Measurements from ENCODE around the gene RBMS1. TPM values are rescaled to one million over a fixed set of nuclear protein-coding genes. Genes with fewer than 3 reads are reported as not detected.

RBMS1 gene
- total RNA-seq, 4 donors from 2014 or later, result 13.0 to 24.5 (median 14.1) TPM

GRCh38 chr2:160281213-160281612 lies 212.4 kb downstream of the RBMS1 start:
- no peaks in the 10 kb centered on the region for H3K9me3 ChIP-seq
- no peak overlapping the region for H3K4me3 ChIP-seq
- H3K27ac ChIP-seq, result no peak overlapping the region
- no peaks in the 10 kb centered on the region for H3K27me3 ChIP-seq
- ATAC-seq, result no peak
- intact Hi-C loops (cut with DNase I; ENCODE audit: low total_unique reads) (no loop called here), in situ Hi-C loops (cut with MboI; ENCODE audit: low sequenced_read_pairs in 4 of 4) (no loop called here)
- H3K4me1 ChIP-seq, result peaks cover 0 to 5% of the 10 kb centered on the region in 2 donors
- TF ChIP-seq CTCF (IDR thresholded peaks at IDR 0.05 in 4 of 5, conservative IDR thresholded peaks at IDR 0.05 in 1 of 5), result no peak
- no peak for TF ChIP-seq POLR2A (IDR thresholded peaks at IDR 0.05)
- peaks cover 0 to 62% of the 10 kb centered on the region in 2 donors for H3K36me3 ChIP-seq
- no peak for DNase-seq

GRCh38 chr2:160279813-160280465 lies 213.7 kb downstream of the RBMS1 start:
- in situ Hi-C loops (cut with MboI; ENCODE audit: low sequenced_read_pairs in 4 of 4), result no loop called here
- H3K27ac ChIP-seq, result peak overlapping the region in 1 of 4 donors; percentile 55
- intact Hi-C loops (cut with DNase I; ENCODE audit: low total_unique reads), result loop anchor here (10.0 kb wide), 1 partner anchor 165 kb away; no protein-coding TSS in a partner anchor
- H3K36me3 ChIP-seq, result peaks cover 0 to 71% of the 10 kb centered on the region in 2 donors
- H3K27me3 ChIP-seq, result no peaks in the 10 kb centered on the region
- H3K4me3 ChIP-seq, result no peak overlapping the region
- ATAC-seq (no peak), DNase-seq (no peak)
- peaks cover 0 to 5% of the 10 kb centered on the region in 2 donors for H3K4me1 ChIP-seq
- H3K9me3 ChIP-seq, result no peaks in the 10 kb centered on the region
- TF ChIP-seq CTCF (IDR thresholded peaks at IDR 0.05 in 4 of 5, conservative IDR thresholded peaks at IDR 0.05 in 1 of 5) (no peak), POLR2A (IDR thresholded peaks at IDR 0.05) (no peak)

GRCh38 chr2:160278879-160279177 lies 214.8 kb downstream of the RBMS1 start:
- no peaks in the 10 kb centered on the region for H3K27me3 ChIP-seq
- peaks cover 0 to 5% of the 10 kb centered on the region in 2 donors for H3K4me1 ChIP-seq
- peak overlapping the region in 3 of 4 donors; percentile 33 to 55 (median 36) for H3K27ac ChIP-seq
- TF ChIP-seq POLR2A (IDR thresholded peaks at IDR 0.05) (no peak), CTCF (IDR thresholded peaks at IDR 0.05 in 4 of 5, conservative IDR thresholded peaks at IDR 0.05 in 1 of 5) (peak in 2 of 5 experiments; percentile 40 to 43)
- H3K4me3 ChIP-seq, result no peak overlapping the region
- no peak for DNase-seq
- in situ Hi-C loops (cut with MboI; ENCODE audit: low sequenced_read_pairs in 4 of 4) (no loop called here), intact Hi-C loops (cut with DNase I; ENCODE audit: low total_unique reads) (loop anchor here (10.0 kb wide), 1 partner anchor 164 kb away; no protein-coding TSS in a partner anchor)
- no peaks in the 10 kb centered on the region for H3K9me3 ChIP-seq
- ATAC-seq, result peak in 1 of 2 donors; percentile 50
- peaks cover 0 to 64% of the 10 kb centered on the region in 2 donors for H3K36me3 ChIP-seq

- intact Hi-C loops (cut with DNase I; ENCODE audit: low total_unique reads), result loop anchor here (10.0 kb wide), 1 partner anchor 163 kb away; no protein-coding TSS in a partner anchor
- in situ Hi-C loops (cut with MboI; ENCODE audit: low sequenced_read_pairs in 4 of 4), result no loop called here
Measured at GRCh38 chr2:160278101-160278878, 215.3 kb downstream of the RBMS1 start.

More at GRCh38 chr2:160278101-160278878, 215.3 kb downstream of the RBMS1 start:
- TF ChIP-seq POLR2A (IDR thresholded peaks at IDR 0.05) (no peak), CTCF (IDR thresholded peaks at IDR 0.05 in 4 of 5, conservative IDR thresholded peaks at IDR 0.05 in 1 of 5) (no peak)
- Histone ChIP-seq H3K27me3 (no peaks in the 10 kb centered on the region), H3K36me3 (peaks cover 0 to 58% of the 10 kb centered on the region in 2 donors), H3K4me3 (no peak overlapping the region), H3K4me1 (peaks cover 0 to 5% of the 10 kb centered on the region in 2 donors), H3K9me3 (no peaks in the 10 kb centered on the region), H3K27ac (peak overlapping the region in 3 of 4 donors; percentile 33 to 55 (median 36))
- DNase-seq (no peak), ATAC-seq (peak; percentile 41 to 55)
